Islet precursor cell (in vitro differentiated cells): ENCODE data around the gene CLN5.
A peak's percentile ranks its signal among the peaks of the same experiment; 100 is the strongest.

Source experiments
- DNase-seq: peaks from one replicate; pipeline ENCODE4 v3.0.0-alpha.2; 2018

Gene CLN5

GRCh38 chr13:76991796-76992547 lies at the start of gene CLN5:
Gene CLN5 (plus strand): TSS chr13:76992081. CDS start chr13:76992099, 18 bp downstream.
- DNase-seq: peak; percentile 97

DNA sequence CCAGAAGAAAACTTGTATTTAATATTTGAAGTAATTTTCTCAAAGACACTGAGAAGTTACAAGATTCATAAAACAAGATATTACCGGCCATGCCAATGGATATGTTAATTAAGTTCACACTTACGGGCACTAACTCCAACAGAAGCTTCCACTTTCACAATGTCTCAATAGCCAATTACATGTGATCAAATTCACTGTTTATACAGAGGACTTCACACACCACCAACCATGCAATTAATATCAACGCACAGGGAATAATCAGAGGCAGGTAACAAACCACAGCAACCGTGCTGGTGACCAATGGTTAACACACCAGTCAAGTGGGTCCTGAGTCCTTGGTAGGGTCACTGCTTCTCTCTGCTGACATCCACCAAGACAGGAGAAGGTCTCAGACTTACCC lies 49.5 kb upstream of the CLN5 start:
- no peak for DNase-seq

DNA sequence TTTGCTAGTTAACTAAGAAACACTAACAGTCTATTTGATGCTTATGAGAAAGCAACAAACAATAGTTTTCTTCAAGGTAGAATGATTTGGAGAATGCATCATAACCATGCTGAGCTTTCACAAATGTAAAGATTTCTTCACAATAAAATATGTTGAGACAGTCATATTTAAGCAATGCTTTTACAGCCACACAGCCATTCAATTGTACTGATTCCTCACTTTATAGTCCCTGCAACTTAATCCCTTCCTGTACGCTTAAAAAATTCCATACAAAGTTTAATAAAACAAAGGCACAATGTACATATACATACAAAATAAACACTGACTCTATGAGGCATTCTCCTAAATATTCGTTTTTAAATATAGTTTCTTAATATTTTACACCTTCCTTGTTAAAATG lies 48.2 kb upstream of the CLN5 start:
- no peak for DNase-seq

GRCh38 chr13:76944456-76944855 lies 47.4 kb upstream of the CLN5 start:
- DNase-seq: no peak

DNA sequence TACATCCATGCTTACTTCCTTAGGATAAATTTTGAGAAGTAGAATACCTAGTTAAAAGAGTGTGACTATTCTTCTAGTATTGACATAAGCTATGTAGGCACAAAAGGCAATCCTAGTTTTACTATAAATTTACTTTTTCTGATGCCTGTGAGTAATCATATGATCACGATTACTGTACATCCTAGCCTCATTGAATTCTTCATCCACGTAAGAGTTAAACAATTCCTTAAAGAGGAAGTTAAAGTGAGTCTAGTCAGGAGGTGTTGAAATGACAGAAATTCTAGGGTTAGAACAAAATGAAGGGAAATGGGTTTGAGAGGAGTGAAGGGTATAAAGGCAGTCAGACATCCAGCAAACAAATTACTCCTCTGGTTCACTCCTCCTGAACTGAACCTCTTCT lies 43.7 kb upstream of the CLN5 start, which contains the start of gene ACOD1:
ACOD1 (plus strand) TSS at position 363 of the 400 bp plus-strand sequence. CDS start 48 bp downstream, outside the sequence.
- DNase-seq: no peak

- DNase-seq: no peak
Measured at GRCh38 chr13:76950101-76950500, 41.8 kb upstream of the CLN5 start.

- DNase-seq: no peak
Measured at GRCh38 chr13:76953968-76954367, 37.9 kb upstream of the CLN5 start.

- no peak for DNase-seq
Measured at GRCh38 chr13:76954538-76954937, 37.3 kb upstream of the CLN5 start.

DNA sequence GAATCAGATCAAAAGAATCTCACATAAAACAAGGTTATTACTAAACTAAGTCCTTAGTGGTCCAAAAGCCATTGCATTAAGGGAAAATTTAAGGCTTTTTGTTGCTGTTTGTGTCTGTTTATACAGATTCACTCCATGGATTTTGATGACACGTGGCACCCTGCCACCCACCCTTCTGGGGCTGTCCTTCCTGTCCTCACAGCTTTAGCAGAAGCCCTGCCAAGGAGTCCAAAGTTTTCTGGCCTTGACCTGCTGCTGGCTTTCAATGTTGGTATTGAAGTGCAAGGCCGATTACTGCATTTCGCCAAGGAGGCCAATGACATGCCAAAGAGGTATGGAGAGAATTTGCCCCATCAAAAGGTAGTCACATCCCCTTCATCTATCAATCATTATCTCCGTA lies 36.7 kb upstream of the CLN5 start:
- DNase-seq: no peak

DNA sequence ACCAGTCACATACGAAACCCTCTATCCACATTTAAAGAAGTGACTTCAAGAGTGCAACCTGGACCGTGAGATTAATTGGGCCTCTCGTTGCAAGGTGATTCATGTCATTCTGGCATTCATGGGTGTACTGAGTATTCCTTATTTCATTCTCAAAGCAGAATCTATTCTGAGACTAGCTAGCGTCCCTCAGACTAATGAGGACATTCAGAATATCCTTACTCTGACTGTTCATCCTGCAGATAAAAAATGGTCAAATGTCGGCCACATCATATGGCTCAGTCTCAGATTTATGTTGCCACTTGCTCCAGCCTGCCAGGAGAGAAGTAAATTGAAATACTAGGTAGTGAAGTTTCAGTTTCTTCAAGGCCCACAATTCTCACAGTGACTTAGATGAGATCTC lies 36.2 kb upstream of the CLN5 start:
- DNase-seq: no peak

- DNase-seq: peak; percentile 1
Measured at GRCh38 chr13:76958841-76959432, 32.9 kb upstream of the CLN5 start.

GRCh38 chr13:76959734-76960133 lies 32.1 kb upstream of the CLN5 start:
- DNase-seq: peak; percentile 25

DNA sequence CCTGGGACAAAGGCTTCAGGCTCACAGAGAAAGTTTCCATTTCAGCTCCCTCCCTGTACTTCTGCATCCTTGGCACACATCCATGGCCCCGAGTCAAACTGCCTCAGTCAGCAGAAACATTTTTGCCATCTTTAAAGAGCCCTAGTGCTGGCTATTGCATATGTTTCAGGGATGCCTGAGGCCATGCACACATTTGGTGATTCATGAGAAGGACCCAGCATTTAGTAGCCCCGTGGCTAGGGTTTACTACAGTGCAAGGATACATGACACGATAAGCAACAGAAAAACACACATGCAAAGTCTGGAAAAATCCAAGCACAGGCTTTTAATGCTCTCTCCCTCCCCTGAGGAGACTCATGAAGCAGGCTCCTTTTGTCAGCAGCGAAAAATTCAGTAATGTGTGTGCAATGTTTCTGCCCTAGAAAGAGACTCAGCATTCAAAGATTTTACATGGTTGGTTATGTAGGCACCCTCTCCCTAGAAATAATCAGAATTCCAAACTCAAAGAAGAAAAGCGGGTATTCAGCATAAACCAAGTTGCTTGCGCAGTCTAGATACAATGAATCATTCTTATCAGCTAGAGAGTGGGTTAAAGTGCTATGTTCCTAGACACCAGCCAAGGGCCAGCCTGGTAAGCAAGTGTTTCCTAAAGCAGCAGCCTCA lies 26.0 kb upstream of the CLN5 start:
- peak; percentile 70 for DNase-seq

GRCh38 chr13:76967031-76967430 lies 24.9 kb upstream of the CLN5 start:
- DNase-seq: peak; percentile 30

DNA sequence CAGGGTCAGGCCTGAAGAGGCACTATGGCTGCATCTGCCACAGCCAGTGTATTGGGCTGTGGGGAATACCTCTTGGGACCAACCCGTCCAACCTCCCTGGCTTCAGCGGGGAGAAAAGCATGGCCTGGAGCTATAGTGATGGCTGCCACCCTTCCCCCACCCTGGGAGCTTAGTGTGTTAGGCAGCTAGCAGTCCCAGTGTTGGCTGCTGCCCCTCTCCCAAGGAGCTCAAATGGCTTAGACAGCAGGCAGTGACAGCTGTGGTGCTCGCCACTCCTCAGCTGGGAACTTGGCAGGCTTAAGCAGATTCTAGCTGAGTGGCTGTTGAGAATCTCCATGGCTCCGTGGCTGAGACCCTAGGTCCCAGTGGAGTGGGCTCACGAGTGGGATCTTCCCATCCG lies 23.8 kb upstream of the CLN5 start:
- DNase-seq: peak; percentile 54

GRCh38 chr13:76969488-76970365 lies 22.2 kb upstream of the CLN5 start:
- DNase-seq: peak; percentile 48

DNA sequence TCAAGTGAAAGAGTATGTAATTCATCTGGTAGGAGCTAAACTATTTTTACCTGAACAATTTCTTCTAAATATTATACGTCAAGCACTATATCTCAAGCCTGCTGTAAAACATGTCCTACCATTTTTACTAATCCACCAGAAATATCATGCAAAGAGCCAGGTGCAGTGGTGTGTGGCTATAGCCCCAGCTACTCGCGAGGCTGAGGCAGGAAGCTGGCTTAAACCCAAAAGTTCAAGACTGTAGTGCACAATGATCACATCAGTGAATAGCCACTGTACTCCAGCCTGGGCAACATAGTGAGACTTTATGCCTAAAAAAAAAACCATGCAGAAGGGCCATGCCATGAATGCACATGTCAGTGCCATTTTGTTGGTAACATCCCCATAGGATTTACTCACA lies 20.7 kb upstream of the CLN5 start:
- DNase-seq: peak; percentile 1

- peak; percentile 58 for DNase-seq
Measured at GRCh38 chr13:76971851-76972829, 19.7 kb upstream of the CLN5 start.

- peak; percentile 1 for DNase-seq
Measured at GRCh38 chr13:76973920-76974617, 17.8 kb upstream of the CLN5 start.

DNA sequence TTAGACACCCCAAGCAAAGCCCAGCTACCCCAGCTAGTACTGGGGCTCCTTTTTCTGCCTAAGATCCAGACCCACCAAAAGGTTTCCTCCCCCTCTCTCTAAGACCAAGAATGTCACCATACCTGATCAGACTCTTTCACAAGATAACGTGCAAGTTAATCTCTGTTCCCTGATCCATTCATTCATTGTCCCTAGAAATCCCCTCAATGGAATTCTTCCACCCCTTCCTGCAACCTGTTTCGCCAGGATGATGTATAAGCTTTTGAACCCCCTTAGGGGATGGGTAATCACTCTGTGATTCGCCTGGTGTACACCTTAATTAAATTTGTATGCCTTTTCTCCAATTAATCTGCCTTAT lies 17.3 kb upstream of the CLN5 start:
- DNase-seq: no peak

GRCh38 chr13:76975863-76976262 lies 16.0 kb upstream of the CLN5 start:
- DNase-seq: no peak
